H9 (cell line): ENCODE measurements around the gene TSPAN11. TPM values are rescaled to one million over a fixed set of nuclear protein-coding genes. Genes with fewer than 3 reads are reported as not detected.
A peak's percentile ranks its signal among the peaks of the same experiment; 100 is the strongest.

Experiments used
- DNase-seq: peaks from one replicate; pipeline ENCODE4 v3.0.0-alpha.2; 2017
- H2AFZ ChIP-seq: one replicate; pipeline ENCODE4 v1.6.1; 2013; ENCODE audit warnings: mild to moderate bottlenecking, low read length, control low read depth, moderate library complexity
- H2AK5ac ChIP-seq: 2 replicates; pipeline ENCODE4 v1.6.1; 2013; ENCODE audit warnings: low read length, control low read depth, mixed read lengths; ENCODE audit not compliant: insufficient read length
- H2BK120ac ChIP-seq: one replicate; pipeline ENCODE4 v1.6.1; 2013; ENCODE audit warnings: low read depth, mild to moderate bottlenecking, low read length, control low read depth, inconsistent platforms; ENCODE audit not compliant: poor library complexity, severe bottlenecking
- H2BK12ac ChIP-seq: 2 replicates; pipeline ENCODE4 v1.6.1; 2013; ENCODE audit warnings: low read length, control low read depth, mixed read lengths, low read depth; ENCODE audit not compliant: insufficient read length
- H2BK15ac ChIP-seq: 2 replicates; pipeline ENCODE4 v1.6.1; 2013; ENCODE audit warnings: low read depth, low read length, control low read depth
- H2BK20ac ChIP-seq: one replicate; pipeline ENCODE4 v1.6.1; 2013; ENCODE audit warnings: low read depth, mild to moderate bottlenecking, low read length, control low read depth, inconsistent platforms; ENCODE audit not compliant: poor library complexity, severe bottlenecking
- H2BK5ac ChIP-seq: 2 replicates; pipeline ENCODE4 v1.6.1; 2013; ENCODE audit warnings: low read length, control low read depth, mixed read lengths; ENCODE audit not compliant: insufficient read length
- H3K14ac ChIP-seq: 2 replicates; pipeline ENCODE4 v1.6.1; 2013; ENCODE audit warnings: low read length, control low read depth; ENCODE audit not compliant: insufficient read depth
- H3K18ac ChIP-seq: 2 replicates; pipeline ENCODE4 v1.6.1; 2013; ENCODE audit warnings: low read depth, mild to moderate bottlenecking, mixed read lengths, low read length, control low read depth; ENCODE audit not compliant: insufficient read length
- H3K23ac ChIP-seq: 2 replicates; pipeline ENCODE4 v1.6.1; 2013; ENCODE audit warnings: low read length, control low read depth, mixed read lengths, low read depth; ENCODE audit not compliant: insufficient read length
- H3K23me2 ChIP-seq: 2 replicates; pipeline ENCODE4 v1.6.1; 2013; ENCODE audit warnings: low read depth, mild to moderate bottlenecking, mixed read lengths, low read length, control low read depth; ENCODE audit not compliant: insufficient read length, poor library complexity, severe bottlenecking
- H3K27ac ChIP-seq: 2 replicates; pipeline ENCODE4 v1.5.1; 2013; ENCODE audit warnings: low read length, control low read depth, mixed read lengths, low read depth; ENCODE audit not compliant: insufficient read length
- H3K27me3 ChIP-seq: 2 replicates; pipeline ENCODE4 v1.6.1; 2013; ENCODE audit warnings: low read length, control low read depth, inconsistent platforms; ENCODE audit not compliant: insufficient read depth
- H3K4ac ChIP-seq: 2 replicates; pipeline ENCODE4 v1.6.1; 2013; ENCODE audit warnings: low read depth, mild to moderate bottlenecking, control low read depth, inconsistent platforms, low read length, moderate library complexity
- H3K4me1 ChIP-seq: 2 replicates; pipeline ENCODE4 v1.6.1; 2013; ENCODE audit warnings: low read length, control low read depth, inconsistent platforms; ENCODE audit not compliant: insufficient read depth
- H3K4me2 ChIP-seq: 2 replicates; pipeline ENCODE4 v1.6.1; 2013; ENCODE audit warnings: low read length, control low read depth, mixed read lengths; ENCODE audit not compliant: insufficient read length, insufficient read depth
- H3K56ac ChIP-seq: 2 replicates; pipeline ENCODE4 v1.6.1; 2013; ENCODE audit warnings: low read depth, mild to moderate bottlenecking, mixed read lengths, low read length, control low read depth; ENCODE audit not compliant: insufficient read length
- H3K79me1 ChIP-seq: 2 replicates; pipeline ENCODE4 v1.6.1; 2013; ENCODE audit warnings: low read depth, mild to moderate bottlenecking, moderate library complexity, low read length, control low read depth, inconsistent platforms; ENCODE audit not compliant: insufficient read depth, poor library complexity, severe bottlenecking
- H3K79me2 ChIP-seq: 2 replicates; pipeline ENCODE4 v1.6.1; 2013; ENCODE audit warnings: low read length, control low read depth, inconsistent platforms; ENCODE audit not compliant: insufficient read depth
- H3K9ac ChIP-seq: 2 replicates; pipeline ENCODE4 v1.6.1; 2013; ENCODE audit warnings: low read length, control low read depth, mixed read lengths; ENCODE audit not compliant: insufficient read length; ENCODE audit errors: extremely low read depth
- H3K9me3 ChIP-seq: one replicate; pipeline ENCODE4 v1.6.1; 2013; ENCODE audit warnings: low read depth, low read length, inconsistent platforms; ENCODE audit not compliant: control insufficient read depth
- H3T11ph ChIP-seq: one replicate; pipeline ENCODE4 v1.6.1; 2013; ENCODE audit warnings: mild to moderate bottlenecking, low read length, control low read depth, inconsistent platforms
- H4K20me1 ChIP-seq: one replicate; pipeline ENCODE4 v1.6.1; 2013; ENCODE audit not compliant: control insufficient read depth, insufficient read length, insufficient read depth
- H4K5ac ChIP-seq: 2 replicates; pipeline ENCODE4 v1.6.1; 2013; ENCODE audit warnings: low read depth, mild to moderate bottlenecking, mixed read lengths, low read length, control low read depth; ENCODE audit not compliant: insufficient read length
- H4K8ac ChIP-seq: replicated peaks from 2 replicates; pipeline ENCODE4 v1.6.1; 2013; ENCODE audit warnings: low read length, control low read depth, mixed read lengths, low read depth; ENCODE audit not compliant: insufficient read length
- H4K91ac ChIP-seq: 2 replicates; pipeline ENCODE4 v1.6.1; 2013; ENCODE audit warnings: low read depth, mild to moderate bottlenecking, moderate library complexity, mixed read lengths, low read length, control low read depth; ENCODE audit not compliant: insufficient read length
- H3K27ac Mint-ChIP-seq, 3 experiments: 2 replicates in 2 of 3; 3 replicates in 1 of 3; pipeline ENCODE4 v1.8.0; 2020 to 2021; ENCODE audit warnings: mixed read lengths in 3 of 3, mild to moderate bottlenecking in 1 of 3, moderate library complexity in 1 of 3
- H3K27me3 Mint-ChIP-seq: 2 replicates; pipeline ENCODE4 v1.8.0; 2021; ENCODE audit warnings: low read depth, mild to moderate bottlenecking, moderate library complexity, mixed read lengths
- H3K36me3 Mint-ChIP-seq, 3 experiments: 2 replicates in 2 of 3; 3 replicates in 1 of 3; pipeline ENCODE4 v1.8.0; 2020 to 2021; ENCODE audit warnings: low read depth in 3 of 3, mixed read lengths in 3 of 3; ENCODE audit not compliant: insufficient read depth in 1 of 3
- H3K4me1 Mint-ChIP-seq, 2 experiments: 2 replicates each; pipeline ENCODE4 v1.8.0; 2020; ENCODE audit warnings: mixed read lengths in 2 of 2
- H3K4me3 Mint-ChIP-seq, 2 experiments: 2 replicates in 1 of 2; 3 replicates in 1 of 2; pipeline ENCODE4 v1.8.0; 2020 to 2021; ENCODE audit warnings: mild to moderate bottlenecking in 2 of 2, mixed read lengths in 2 of 2, moderate library complexity in 1 of 2
- H3K9me3 Mint-ChIP-seq, 2 experiments: 2 replicates in 1 of 2; 3 replicates in 1 of 2; pipeline ENCODE4 v1.8.0; 2020; ENCODE audit warnings: mild to moderate bottlenecking in 2 of 2, mixed read lengths in 2 of 2, moderate library complexity in 1 of 2
- CTCF ChIP-seq: fragments of 200-600 bp; sonication (generic); conservative IDR thresholded peaks from 3 replicates; pipeline ENCODE4 v1.8.0; 2021; ENCODE audit warnings: antibody characterized with exemption, mild to moderate bottlenecking
- WGBS: extraction: QIAGEN DNeasy Blood & Tissue Kit; methylation state at CpG from one replicate; pipeline ENCODE4 v1.1.7; 2013; ENCODE audit warnings: missing lambda C conversion rate, low lambda C conversion rate, mixed read lengths; ENCODE audit not compliant: insufficient read length; ENCODE audit errors: extremely low coverage; 5-methylcytosine and 5-hydroxymethylcytosine counted together
- total RNA-seq: library from RNA; stranded (reverse); gene quantifications from 2 replicates; pipeline ENCODE4 v1.2.1, GENCODE V29; 2021

The TSPAN11 gene
- total RNA-seq, 1 experiment from 2014 or later, result 4.2 TPM

- H2BK12ac ChIP-seq, result no peak overlapping the region
- H2BK20ac ChIP-seq, result no peak overlapping the region
- H3K23me2 ChIP-seq, result no peaks in the 10 kb centered on the region
- H3K27ac ChIP-seq, result no peak overlapping the region
- no peaks in the 10 kb centered on the region for H4K20me1 ChIP-seq
- H2BK120ac ChIP-seq, result no peak overlapping the region
- no peak overlapping the region for H3K4ac ChIP-seq
- no peak overlapping the region for H3K9ac ChIP-seq
- Mint-ChIP-seq H3K4me1 (peaks cover 15 to 33% of the 10 kb centered on the region in 2 experiments), H3K9me3 (peaks cover 4 to 5% of the 10 kb centered on the region in 2 experiments; a peak in 4 of 5 replicates), H3K36me3 (peaks cover 4 to 5% (median 4%) of the 10 kb centered on the region in 3 experiments; a peak in 4 of 7 replicates), H3K27me3 (peaks cover 12% of the 10 kb centered on the region), H3K27ac (no peak overlapping the region), H3K4me3 (no peak overlapping the region)
- no peaks in the 10 kb centered on the region for H3K79me1 ChIP-seq
- peak; percentile 17 for DNase-seq
- H3K9me3 ChIP-seq, result no peaks in the 10 kb centered on the region
- H2BK5ac ChIP-seq, result no peak overlapping the region
- no peak overlapping the region for H2AFZ ChIP-seq
- H4K8ac ChIP-seq, result no peak overlapping the region
- no peaks in the 10 kb centered on the region for H3K27me3 ChIP-seq
- H3K18ac ChIP-seq, result no peak overlapping the region
- no peaks in the 10 kb centered on the region for H3K4me1 ChIP-seq
- H4K5ac ChIP-seq, result no peak overlapping the region
- no peak overlapping the region for H4K91ac ChIP-seq
- H3T11ph ChIP-seq, result no peak overlapping the region
- no peak for TF ChIP-seq CTCF
- no CpG with 5 or more reads among the region's 11 CpGs for WGBS
- H3K56ac ChIP-seq, result no peak overlapping the region
- no peak overlapping the region for H3K14ac ChIP-seq
- H2AK5ac ChIP-seq, result no peak overlapping the region
- no peak overlapping the region for H2BK15ac ChIP-seq
- H3K4me2 ChIP-seq, result no peak overlapping the region
- no peak overlapping the region for H3K23ac ChIP-seq
- no peaks in the 10 kb centered on the region for H3K79me2 ChIP-seq
Observed at GRCh38 chr12:31020385-31021166, 94.0 kb downstream of the TSPAN11 start.
